Measurements from ENCODE around the gene HSPG2.
"Not testable (repeated sequence)": the region's sequence is repeated elsewhere in the genome, so short reads cannot be mapped to it uniquely, and the experiment has no call there.

Gene HSPG2

DNA sequence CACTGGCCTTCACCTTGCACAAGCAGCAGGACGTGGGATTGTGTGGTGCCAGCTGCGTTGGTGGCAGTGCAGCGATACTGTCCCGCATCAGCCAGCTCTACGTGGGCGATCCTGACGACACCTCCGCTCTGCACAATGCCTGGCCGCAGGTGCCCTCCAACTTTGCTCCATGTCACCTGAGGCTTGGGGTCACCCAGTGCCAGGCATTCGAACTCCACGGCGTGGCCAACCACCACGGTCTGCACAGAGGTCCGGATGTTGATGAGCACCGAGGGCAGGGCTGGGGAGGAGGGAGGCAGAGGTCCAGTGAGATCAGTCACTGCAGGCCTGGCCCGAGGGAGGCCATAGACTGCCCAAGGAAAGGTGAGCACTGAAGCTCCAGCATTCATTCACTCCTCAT lies 102.4 kb downstream of the HSPG2 start:
- TF ChIP-seq GATA1 (IDR thresholded peaks at IDR 0.05; ENCODE audit: low read depth, low read length) (no peak), POLR2A (IDR thresholded peaks at IDR 0.05; ENCODE audit: low read length) (no peak)
- no peak for DNase-seq

DNA sequence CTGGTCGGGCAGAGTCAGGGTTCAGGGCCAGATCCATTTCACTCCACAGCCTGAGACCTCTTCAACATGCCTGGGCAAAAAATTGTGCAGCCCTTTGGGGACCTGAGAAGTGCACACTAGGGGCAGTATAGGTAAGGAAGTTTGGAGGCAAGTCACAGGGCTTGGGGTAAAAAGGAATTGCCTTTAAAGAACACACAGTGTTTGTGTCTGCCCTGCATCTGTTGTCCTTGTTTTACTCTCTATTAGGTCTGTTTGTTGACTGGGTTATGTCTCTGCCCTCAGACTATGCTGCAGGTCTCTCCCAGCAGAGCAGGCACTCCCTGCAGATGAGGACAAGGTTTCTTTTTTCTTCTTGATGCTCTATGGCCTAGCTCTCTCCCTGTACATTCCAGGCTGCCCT lies 103.0 kb downstream of the HSPG2 start:
- DNase-seq, result no peak
- TF ChIP-seq POLR2A (IDR thresholded peaks at IDR 0.05; ENCODE audit: low read length), result no peak
- no peak for TF ChIP-seq GATA1 (IDR thresholded peaks at IDR 0.05; ENCODE audit: low read depth, low read length)

DNA sequence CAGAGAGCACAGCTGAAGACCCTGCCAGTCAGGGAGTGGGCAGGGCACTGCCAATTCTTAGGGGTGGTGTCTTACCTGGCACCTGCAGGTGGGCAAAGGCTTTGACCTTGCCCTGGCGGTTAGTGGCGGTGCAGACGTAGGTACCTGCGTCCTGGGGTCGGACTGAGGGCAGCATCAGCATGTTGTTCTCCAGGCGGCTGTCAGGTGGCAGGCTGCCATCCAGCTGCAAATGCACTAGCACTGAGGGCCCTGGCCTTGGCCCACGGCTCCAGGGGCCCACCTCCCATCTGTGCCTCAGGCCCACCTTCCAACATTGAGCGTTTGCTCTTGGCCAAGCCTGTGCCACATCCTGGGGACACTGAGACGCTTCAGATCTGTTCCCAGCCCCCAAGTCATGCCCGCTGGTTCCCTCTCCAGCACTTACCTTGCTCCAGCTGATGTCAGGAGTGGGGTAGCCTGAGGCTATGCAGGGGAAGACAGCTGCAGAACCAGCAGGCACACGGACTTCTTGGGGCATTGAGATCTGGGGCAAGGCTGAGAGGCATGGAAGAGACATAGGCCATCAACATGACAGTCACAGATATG lies 103.6 kb downstream of the HSPG2 start:
- DNase-seq, result no peak
- no peak for TF ChIP-seq POLR2A (IDR thresholded peaks at IDR 0.05; ENCODE audit: low read length)
- TF ChIP-seq GATA1 (IDR thresholded peaks at IDR 0.05; ENCODE audit: low read depth, low read length), result no peak

DNA sequence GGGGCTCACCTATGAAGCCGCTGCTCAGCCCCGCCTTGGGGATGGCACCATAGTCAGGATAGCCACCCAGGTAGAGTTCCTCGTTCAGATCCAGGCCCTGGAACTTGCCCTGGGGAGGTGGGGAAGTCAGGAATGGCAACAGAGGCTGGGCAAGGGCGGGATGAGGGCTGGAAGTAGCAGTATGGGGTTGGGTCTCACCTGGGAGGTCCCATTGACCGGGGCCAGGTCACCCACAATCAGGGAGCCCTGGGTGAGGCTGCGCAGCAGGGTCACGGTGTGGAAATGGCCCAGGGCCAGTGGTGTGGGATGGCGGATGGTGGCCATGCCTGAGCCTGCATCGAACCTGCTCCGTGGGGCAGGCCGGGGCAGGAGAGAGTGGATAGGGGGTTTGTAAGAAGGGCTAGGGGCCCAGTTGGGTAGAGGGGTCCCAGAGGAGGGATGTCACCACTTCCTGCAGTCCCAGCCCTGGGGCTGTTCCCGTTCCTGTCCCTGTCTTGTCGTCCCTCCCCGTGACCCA lies 105.6 kb downstream of the HSPG2 start:
- TF ChIP-seq POLR2A (IDR thresholded peaks at IDR 0.05; ENCODE audit: low read length) (no peak), GATA1 (IDR thresholded peaks at IDR 0.05; ENCODE audit: low read depth, low read length) (no peak)
- no peak for DNase-seq

DNA sequence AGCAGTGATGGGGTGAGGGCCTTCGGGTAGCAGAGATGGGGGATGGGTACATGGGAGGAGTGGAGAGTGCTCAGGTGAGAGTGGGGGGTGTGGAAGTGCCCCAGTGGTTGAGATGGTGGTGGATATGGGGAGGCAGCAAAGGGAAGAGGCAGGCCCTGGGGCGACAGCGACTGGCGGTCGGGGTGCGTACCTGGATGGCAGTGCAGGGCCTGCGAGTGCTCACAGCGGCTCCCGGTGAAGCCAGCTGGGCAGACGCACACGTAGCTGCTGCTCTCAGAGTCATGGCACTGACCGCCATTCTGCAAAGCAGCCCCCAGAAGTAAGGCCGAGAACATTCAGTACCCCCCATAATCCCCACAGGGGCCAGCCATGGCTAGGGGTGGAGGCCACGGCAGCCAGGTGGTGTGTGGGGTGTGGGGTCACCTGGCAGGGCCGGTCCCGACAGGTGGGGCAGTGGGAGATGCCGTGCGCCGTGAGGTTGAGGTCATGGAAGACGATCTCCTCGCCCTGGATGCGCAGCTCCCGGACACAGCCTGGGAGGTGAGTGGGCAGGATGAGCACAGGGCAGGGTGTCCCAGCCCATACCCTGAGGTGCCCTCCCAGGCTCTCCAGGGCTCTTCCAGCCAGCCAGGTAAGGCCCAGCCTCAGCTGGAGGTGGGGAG lies 106.2 kb downstream of the HSPG2 start:
- TF ChIP-seq GATA1 (IDR thresholded peaks at IDR 0.05; ENCODE audit: low read depth, low read length), result no peak
- no peak for TF ChIP-seq POLR2A (IDR thresholded peaks at IDR 0.05; ENCODE audit: low read length)
- no peak for DNase-seq

DNA sequence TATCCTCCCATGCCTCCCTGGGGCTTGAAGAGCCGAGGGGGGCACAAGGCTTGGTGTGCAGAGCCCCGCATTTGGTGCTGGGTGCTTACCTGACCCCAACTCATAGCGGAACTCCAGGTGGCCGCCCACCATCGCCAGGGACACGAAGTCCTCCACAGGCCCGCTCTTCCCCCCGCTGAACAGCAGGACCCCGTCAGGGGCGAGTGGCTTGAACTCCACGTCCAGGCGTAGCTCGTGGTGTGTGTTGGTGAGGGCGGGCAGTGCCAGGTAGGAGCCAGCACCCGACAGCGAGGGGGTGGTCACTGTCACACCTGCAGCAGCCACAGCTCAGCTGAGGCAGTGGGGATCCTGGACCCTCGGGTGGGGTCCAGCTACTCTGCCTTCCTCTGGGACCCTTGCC lies 107.8 kb downstream of the HSPG2 start:
- DNase-seq, result no peak
- TF ChIP-seq GATA1 (IDR thresholded peaks at IDR 0.05; ENCODE audit: low read depth, low read length) (no peak), POLR2A (IDR thresholded peaks at IDR 0.05; ENCODE audit: low read length) (no peak)

DNA sequence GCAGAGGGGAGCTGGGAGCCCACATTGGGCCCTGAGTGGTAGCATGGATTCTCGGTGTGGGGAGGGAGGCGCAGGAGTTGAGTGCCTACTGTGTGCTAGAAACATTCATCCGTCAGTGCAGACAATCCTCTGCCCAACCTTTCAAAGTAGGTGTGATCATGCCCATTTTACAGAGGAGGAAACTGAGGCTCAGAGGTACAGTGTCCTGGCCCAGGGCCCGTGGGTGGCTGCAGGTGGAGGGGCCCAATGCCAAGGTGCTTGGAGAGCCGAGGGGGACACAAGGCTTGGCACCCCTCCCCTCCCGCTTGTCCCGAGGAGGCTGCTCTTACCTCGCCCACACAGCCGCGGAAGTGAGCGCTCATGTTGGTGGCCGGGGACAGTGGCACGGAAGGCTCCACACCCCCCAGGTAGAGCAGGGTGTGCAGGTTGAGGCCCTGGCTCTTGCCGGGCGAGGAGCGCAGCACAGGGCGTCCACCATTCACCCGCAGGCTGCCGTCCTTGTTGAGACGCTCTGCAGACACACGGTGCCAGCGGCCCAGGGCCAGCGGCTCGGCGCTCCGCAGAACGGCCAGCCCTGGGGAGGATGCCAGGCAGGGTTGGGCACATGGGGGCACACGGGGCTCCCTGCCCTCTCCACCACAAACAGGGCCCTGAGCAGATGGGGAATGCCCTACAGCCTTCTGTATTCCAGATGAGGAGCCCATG lies 108.5 kb downstream of the HSPG2 start:
- DNase-seq, result no peak
- TF ChIP-seq POLR2A (IDR thresholded peaks at IDR 0.05; ENCODE audit: low read length) (no peak), GATA1 (IDR thresholded peaks at IDR 0.05; ENCODE audit: low read depth, low read length) (no peak)

DNA sequence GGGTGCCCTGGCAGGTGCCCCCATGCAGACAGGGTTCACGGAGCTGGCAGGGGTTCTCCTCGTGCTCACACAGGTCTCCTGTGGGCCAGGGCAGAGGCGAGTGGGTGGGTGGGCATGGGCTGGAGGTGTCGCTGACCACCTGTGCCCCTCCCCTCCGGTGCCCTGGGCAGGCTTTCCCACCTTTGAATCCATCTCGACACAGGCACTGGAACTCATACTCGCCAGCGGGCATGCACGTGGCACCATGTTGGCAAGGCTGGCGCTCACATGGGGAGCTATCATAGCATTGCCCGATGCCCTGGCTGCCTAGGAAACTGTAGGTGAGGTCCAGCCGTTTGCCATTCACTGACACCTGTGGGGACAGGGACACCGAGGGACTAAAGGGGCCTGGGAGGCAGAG lies 109.0 kb downstream of the HSPG2 start:
- TF ChIP-seq GATA1 (IDR thresholded peaks at IDR 0.05; ENCODE audit: low read depth, low read length) (no peak), POLR2A (IDR thresholded peaks at IDR 0.05; ENCODE audit: low read length) (no peak)
- DNase-seq, result no peak

DNA sequence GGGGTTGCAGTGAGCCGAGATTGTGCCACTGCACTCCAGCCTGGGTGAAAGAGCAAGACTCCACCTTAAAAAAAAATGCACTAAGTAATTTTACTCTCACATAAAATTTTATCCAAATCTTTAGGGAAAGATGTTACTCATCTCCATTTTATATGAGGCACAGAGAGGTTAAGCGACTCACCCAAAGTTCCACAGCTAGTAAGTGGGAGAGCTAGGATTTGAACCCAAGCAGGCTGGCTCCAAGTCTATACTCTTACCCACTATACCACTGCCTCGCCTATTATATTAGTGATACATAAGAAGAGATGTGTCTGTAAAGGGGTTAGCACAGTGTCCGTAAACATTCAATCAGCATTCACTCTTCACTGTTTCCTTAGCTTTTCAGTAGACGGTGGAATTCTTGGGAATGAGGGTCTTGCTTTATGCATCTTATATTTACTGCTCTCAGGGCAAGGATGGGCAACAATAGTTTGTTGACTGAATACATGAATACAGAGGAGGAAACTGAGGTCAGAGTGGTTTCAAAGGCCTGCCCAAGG lies 109.9 kb downstream of the HSPG2 start:
- TF ChIP-seq POLR2A (IDR thresholded peaks at IDR 0.05; ENCODE audit: low read length) (no peak), GATA1 (IDR thresholded peaks at IDR 0.05; ENCODE audit: low read depth, low read length) (no peak)
- no peak for DNase-seq

DNA sequence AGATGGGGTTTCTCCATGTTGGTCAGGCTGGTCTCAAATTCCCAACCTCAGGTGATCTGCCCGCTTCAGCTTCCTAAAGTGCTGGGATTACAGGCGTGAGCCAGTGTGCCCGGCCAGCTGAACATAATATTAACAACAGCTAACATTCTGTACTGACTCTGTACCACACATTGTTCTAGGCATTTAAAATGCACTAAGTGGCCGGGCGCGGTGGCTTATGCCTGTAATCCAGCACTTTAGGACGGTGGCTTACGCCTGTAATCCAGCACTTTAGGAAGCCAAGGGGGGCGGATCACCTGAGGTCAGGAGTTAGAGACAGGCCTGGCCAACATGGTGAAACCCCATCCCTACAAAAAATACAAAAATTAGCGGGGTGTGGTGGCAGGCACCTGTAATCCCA lies 110.4 kb downstream of the HSPG2 start:
- not testable (repeated sequence) for DNase-seq

DNA sequence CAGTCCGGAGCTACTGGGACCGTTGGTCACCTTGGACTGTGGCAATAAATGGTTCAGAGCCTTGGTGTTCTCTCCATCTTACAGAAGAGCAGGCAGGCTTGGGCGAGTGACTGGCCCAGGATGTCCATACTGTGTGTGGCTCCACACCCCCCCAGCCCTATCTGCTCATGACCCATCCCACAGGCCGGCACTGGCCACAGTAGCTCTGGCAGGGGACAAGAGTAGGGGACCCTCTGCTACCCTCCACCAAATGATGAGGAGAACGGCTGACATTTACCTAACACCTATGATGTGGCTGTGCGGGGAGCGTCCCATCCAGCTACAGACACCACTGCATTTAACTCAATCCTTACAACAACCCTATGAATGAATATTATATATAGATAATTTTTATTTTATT lies 111.7 kb downstream of the HSPG2 start:
- no peak for DNase-seq
- no peak for TF ChIP-seq POLR2A (IDR thresholded peaks at IDR 0.05; ENCODE audit: low read length)
- TF ChIP-seq GATA1 (IDR thresholded peaks at IDR 0.05; ENCODE audit: low read depth, low read length), result no peak

DNA sequence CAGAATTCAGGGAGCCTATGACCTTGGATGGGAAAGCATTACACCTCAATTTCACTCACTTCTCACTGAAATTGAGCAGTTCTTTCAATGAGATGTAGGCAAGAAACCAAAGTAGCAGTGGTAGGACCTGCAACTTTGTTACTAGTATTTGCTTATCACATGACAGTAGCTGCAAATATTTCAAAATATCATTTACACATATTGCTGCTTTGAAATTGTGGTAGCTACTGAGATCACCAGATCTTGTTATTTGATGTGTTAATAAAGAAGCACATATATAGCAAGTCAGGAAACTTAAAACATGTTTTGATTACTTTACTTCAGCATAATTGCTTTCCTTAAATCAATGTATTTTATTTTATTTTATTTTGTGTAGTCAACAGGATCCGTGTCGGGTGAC lies 112.2 kb downstream of the HSPG2 start:
- TF ChIP-seq GATA1 (IDR thresholded peaks at IDR 0.05; ENCODE audit: low read depth, low read length) (no peak), POLR2A (IDR thresholded peaks at IDR 0.05; ENCODE audit: low read length) (no peak)
- no peak for DNase-seq

DNA sequence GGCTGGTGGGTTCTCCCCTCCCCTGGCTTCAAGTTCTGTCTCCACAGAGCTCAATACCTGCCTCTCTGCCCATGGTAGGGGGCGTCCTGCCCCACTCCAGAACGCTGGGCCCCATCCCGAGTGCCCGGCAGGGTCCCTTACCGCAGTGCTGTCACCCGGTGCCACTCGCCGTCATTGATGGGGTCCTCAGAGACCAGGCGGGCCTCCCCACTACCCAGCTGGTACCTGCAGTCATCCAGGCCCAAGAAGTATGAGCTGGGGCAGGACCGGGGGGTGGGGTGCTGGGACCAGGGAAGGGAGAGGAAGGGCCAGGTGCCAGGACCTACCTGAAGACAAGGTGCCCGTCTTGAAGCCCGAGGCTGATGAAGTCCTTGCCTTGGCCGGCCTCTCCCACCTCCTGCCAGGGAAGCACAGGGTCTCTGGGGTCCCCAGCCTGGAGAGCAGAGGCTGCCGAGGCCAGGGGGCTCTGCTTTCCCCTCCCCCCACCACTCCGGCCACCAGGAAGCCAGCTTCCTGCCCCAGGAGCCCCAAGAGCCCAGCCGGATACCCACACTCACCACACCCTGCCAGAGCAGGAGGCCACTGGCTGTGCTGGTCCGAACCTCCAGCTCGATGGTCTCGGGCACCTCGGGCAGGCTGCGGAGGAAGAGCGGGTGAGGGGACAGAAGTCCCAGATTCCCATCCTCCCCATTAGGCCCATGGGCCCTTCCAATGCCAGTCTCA lies 113.0 kb downstream of the HSPG2 start:
- TF ChIP-seq GATA1 (IDR thresholded peaks at IDR 0.05; ENCODE audit: low read depth, low read length) (no peak), POLR2A (IDR thresholded peaks at IDR 0.05; ENCODE audit: low read length) (no peak)
- no peak for DNase-seq
